Activated naive CD4-positive, alpha-beta T cell treated with anti-CD3 and anti-CD28 coated beads for 36 hours (primary cell): ENCODE data around the gene ITGA3. TPM values are rescaled to one million over a fixed set of nuclear protein-coding genes. Genes with fewer than 3 reads are reported as not detected.

Experiments used
- CTCF ChIA-PET: fragments of 350-600 bp; sonication (Branson Sonifier 250); formaldehyde crosslinking; loops from one replicate; lab custom pipeline; 2021; ENCODE audit warnings: antibody characterized with exemption; lab: Charles Lee
- DNase-seq: peaks from one replicate; pipeline ENCODE4 v3.0.0-alpha.2; 2020
- H3K27ac Mint-ChIP-seq: one replicate; pipeline ENCODE4 v1.8.0; 2021; ENCODE audit warnings: mild to moderate bottlenecking, mixed read lengths
- H3K27me3 Mint-ChIP-seq: one replicate; pipeline ENCODE4 v1.8.0; 2021; ENCODE audit warnings: low read depth, mixed read lengths
- H3K36me3 Mint-ChIP-seq: one replicate; pipeline ENCODE4 v1.8.0; 2021; ENCODE audit warnings: low read depth, mixed read lengths
- H3K4me1 Mint-ChIP-seq: one replicate; pipeline ENCODE4 v1.8.0; 2021; ENCODE audit warnings: low read depth, mixed read lengths
- H3K4me3 Mint-ChIP-seq: one replicate; pipeline ENCODE4 v1.8.0; 2021; ENCODE audit warnings: mild to moderate bottlenecking, moderate library complexity, mixed read lengths
- H3K9me3 Mint-ChIP-seq: one replicate; pipeline ENCODE4 v1.8.0; 2021; ENCODE audit warnings: mixed read lengths
- intact Hi-C: fragments of 100-400 bp; cut with micrococcal nuclease; formaldehyde crosslinking; loops from one replicate; pipeline ENCODE4 v1.15.1; 2023
- total RNA-seq, 2 experiments: library from RNA; stranded (reverse); gene quantifications; one replicate each; pipeline ENCODE4 v1.2.3, GENCODE V29; 2021

The ITGA3 gene
- total RNA-seq, 2 experiments from 2014 or later: 17.9 to 19.3 TPM

- H3K36me3 Mint-ChIP-seq: peaks cover 67% of the 10 kb centered on the region
- H3K27ac Mint-ChIP-seq: no peak overlapping the region
- no peak overlapping the region for H3K4me3 Mint-ChIP-seq
- CTCF ChIA-PET: interaction anchor here (0.6 to 4.1 kb wide), 14 partner anchors 8 to 263 kb away, joined by 3 to 44 read pairs (median 6); partner anchors contain the start of genes COL1A1 and PPP1R9B
- H3K27me3 Mint-ChIP-seq: no peaks in the 10 kb centered on the region
- H3K4me1 Mint-ChIP-seq: peaks cover 39% of the 10 kb centered on the region
- DNase-seq: no peak
- no peaks in the 10 kb centered on the region for H3K9me3 Mint-ChIP-seq
- intact Hi-C loops: no loop called here
Observed at GRCh38 chr17:50139185-50139783, 83.4 kb downstream of the ITGA3 start.

Other genes starting within 250 kb of the ITGA3 start
- gene TAC4, start 208.0 kb upstream of the ITGA3 start, total RNA-seq: not detected
- gene DLX4, start 86.9 kb upstream of the ITGA3 start, total RNA-seq: under 1 TPM; 0.67 to 0.81 TPM
- gene DLX3, start 60.9 kb upstream of the ITGA3 start, total RNA-seq: not detected
- gene PDK2, start 39.2 kb downstream of the ITGA3 start, total RNA-seq: 10 to 100 TPM; 10.5 to 11.1 TPM
- 1 to 10 TPM; 1.1 to 1.3 TPM for gene SAMD14, start 74.0 kb downstream of the ITGA3 start, total RNA-seq
- gene PPP1R9B, start 94.6 kb downstream of the ITGA3 start, total RNA-seq: 10 to 100 TPM; 67.7 TPM
- under 1 TPM in 1 of 2 experiments, not detected in 1; 0.14 TPM for gene SGCA, start 109.9 kb downstream of the ITGA3 start, total RNA-seq
- 1 to 10 TPM in 1 of 2 experiments, under 1 TPM in 1; 0.95 to 1.7 TPM for gene COL1A1, start 145.5 kb downstream of the ITGA3 start, total RNA-seq
- not detected for gene TMEM92, start 218.4 kb downstream of the ITGA3 start, total RNA-seq